PC-9 (cell line): Measurements from ENCODE around the gene PSMB5. TPM values are rescaled to one million over a fixed set of nuclear protein-coding genes. Genes with fewer than 3 reads are reported as not detected.

ENCODE experiments used
- BruUV-seq: library from RNA; stranded (reverse); fragments of 400-500 nt; replicated peaks from 2 replicates; lab custom pipeline; 2021; lab: Mats Ljungman, UMichigan
- CTCF ChIA-PET: fragments of 300-600 bp; sonication (Branson Sonifier 250); formaldehyde crosslinking; loops from one replicate; lab custom pipeline; 2022; ENCODE audit warnings: antibody characterized with exemption; lab: Charles Lee
- POLR2A ChIA-PET: fragments of 300-600 bp; sonication (Branson Sonifier 250); formaldehyde crosslinking; loops from one replicate; lab custom pipeline; 2022; ENCODE audit warnings: antibody characterized with exemption; ENCODE audit not compliant: unreplicated experiment; lab: Charles Lee
- DNase-seq, 2 experiments: peaks; one replicate each; pipeline versions ENCODE4 v3.0.0 to v3.0.0-alpha.2; 2015 to 2022; ENCODE audit warnings: mixed read lengths in 1 of 2
- H2AFZ ChIP-seq: fragments of 200-600 bp; sonication (generic); 2 replicates; pipeline ENCODE4 v1.8.1; 2017; ENCODE audit warnings: antibody characterized with exemption
- H3F3A ChIP-seq: fragments of 200-600 bp; sonication (generic); 2 replicates; pipeline ENCODE4 v1.8.1; 2017; ENCODE audit warnings: antibody characterized with exemption, mild to moderate bottlenecking, low read depth; ENCODE audit not compliant: insufficient read depth
- H3K27ac ChIP-seq: fragments of 200-600 bp; sonication (generic); 2 replicates; pipeline ENCODE4 v1.6.1; 2016; ENCODE audit warnings: mixed run types
- H3K27me3 ChIP-seq: fragments of 200-600 bp; sonication (generic); 2 replicates; pipeline ENCODE4 v1.6.1; 2016; ENCODE audit warnings: low read depth, mixed run types; ENCODE audit not compliant: insufficient read depth
- H3K36me3 ChIP-seq: fragments of 200-600 bp; sonication (generic); 2 replicates; pipeline ENCODE4 v1.6.1; 2016; ENCODE audit warnings: low read depth, mixed run types
- H3K4me1 ChIP-seq: fragments of 200-600 bp; sonication (generic); replicated peaks from 2 replicates; pipeline ENCODE4 v1.6.1; 2016; ENCODE audit warnings: mixed run types; ENCODE audit not compliant: insufficient read depth
- H3K4me2 ChIP-seq: fragments of 200-600 bp; sonication (generic); 2 replicates; pipeline ENCODE4 v1.6.1; 2017; ENCODE audit warnings: mixed run types
- H3K4me3 ChIP-seq: fragments of 200-600 bp; sonication (generic); 2 replicates; pipeline ENCODE4 v1.6.1; 2016; ENCODE audit warnings: mixed run types
- H3K79me2 ChIP-seq: fragments of 200-600 bp; sonication (generic); 2 replicates; pipeline ENCODE4 v1.6.1; 2017; ENCODE audit warnings: low read depth, mixed run types
- H3K9me2 ChIP-seq: fragments of 200-600 bp; sonication (generic); 2 replicates; pipeline ENCODE4 v1.8.1; 2017; ENCODE audit warnings: mild to moderate bottlenecking; ENCODE audit not compliant: insufficient read depth
- H3K9me3 ChIP-seq: fragments of 200-600 bp; sonication (generic); 2 replicates; pipeline ENCODE4 v1.8.1; 2016; ENCODE audit warnings: low read depth; ENCODE audit not compliant: insufficient read depth
- H4K20me1 ChIP-seq: fragments of 200-600 bp; sonication (generic); 2 replicates; pipeline ENCODE4 v1.8.1; 2017; ENCODE audit not compliant: insufficient read depth
- EZH2 ChIP-seq: fragments of 200-600 bp; sonication (generic); IDR thresholded peaks from 2 replicates; pipeline ENCODE4 v1.8.0; 2017; ENCODE audit warnings: antibody characterized with exemption, low read depth
- intact Hi-C: fragments of 100-400 bp; cut with micrococcal nuclease; formaldehyde crosslinking; loops from one replicate; pipeline ENCODE4 v1.10.0; 2022; ENCODE audit not compliant: unreplicated experiment
- total RNA-seq: library from RNA; stranded (reverse); gene quantifications from 2 replicates; pipeline ENCODE4 v1.2.3, GENCODE V29; 2021
- TF ChIP-seq, protein P1 (sequence below): fragments of 200-600 bp; sonication (generic); conservative IDR thresholded peaks from 2 replicates; pipeline ENCODE4 v1.6.1; 2017; ENCODE audit warnings: mixed run types, antibody characterized with exemption, mild to moderate bottlenecking, moderate library complexity

The PSMB5 gene
- total RNA-seq, 1 experiment from 2014 or later = 122 TPM

DNA sequence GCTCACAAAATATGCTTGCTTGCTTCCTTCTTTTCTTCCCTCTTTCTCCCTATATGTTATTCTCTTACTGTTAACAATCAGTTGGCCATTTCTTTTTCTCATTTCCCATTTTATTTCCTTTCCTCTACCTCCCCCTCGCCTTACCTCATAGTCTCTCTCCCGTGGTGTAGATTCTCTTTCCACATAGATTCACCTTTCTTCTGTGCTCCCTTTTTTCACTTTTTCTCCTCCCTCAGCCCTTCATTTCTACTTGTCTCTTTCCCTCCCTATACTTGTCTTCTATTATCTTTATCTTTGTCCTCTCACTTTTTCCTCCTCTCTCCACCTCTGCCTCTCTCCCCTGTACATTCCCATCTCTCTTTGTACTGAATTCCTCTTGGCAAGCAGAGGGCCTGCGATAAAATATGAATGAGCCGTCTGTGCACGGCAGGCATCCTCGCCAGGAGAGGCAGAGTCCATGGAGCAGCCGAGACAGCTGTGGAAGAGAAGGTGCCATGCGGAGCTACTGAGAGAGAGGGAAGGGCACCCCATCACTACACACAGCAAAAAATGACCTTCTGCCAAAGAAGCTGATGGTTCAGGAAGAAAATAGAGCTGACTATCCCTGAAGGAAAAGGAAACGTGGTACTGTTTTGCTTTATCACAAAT lies 36.9 kb downstream of the PSMB5 start:
- no TSS peak for BruUV-seq
- POLR2A ChIA-PET = no interaction called here

GRCh38 chr14:22996768-22997654 lies 37.7 kb downstream of the PSMB5 start:
- intact Hi-C loops = no loop called here
- no peaks in the 10 kb centered on the region for H3K4me1 ChIP-seq
- H3K9me2 ChIP-seq = no peaks in the 10 kb centered on the region
- no peaks in the 10 kb centered on the region for H4K20me1 ChIP-seq
- H3K27me3 ChIP-seq = no peaks in the 10 kb centered on the region
- CTCF ChIA-PET = no interaction called here
- no TSS peak for BruUV-seq
- no peak for DNase-seq
- H3K79me2 ChIP-seq = no peaks in the 10 kb centered on the region
- H2AFZ ChIP-seq = no peak overlapping the region
- H3K4me3 ChIP-seq = no peak overlapping the region
- H3K27ac ChIP-seq = no peak overlapping the region
- TF ChIP-seq, protein P1, sequence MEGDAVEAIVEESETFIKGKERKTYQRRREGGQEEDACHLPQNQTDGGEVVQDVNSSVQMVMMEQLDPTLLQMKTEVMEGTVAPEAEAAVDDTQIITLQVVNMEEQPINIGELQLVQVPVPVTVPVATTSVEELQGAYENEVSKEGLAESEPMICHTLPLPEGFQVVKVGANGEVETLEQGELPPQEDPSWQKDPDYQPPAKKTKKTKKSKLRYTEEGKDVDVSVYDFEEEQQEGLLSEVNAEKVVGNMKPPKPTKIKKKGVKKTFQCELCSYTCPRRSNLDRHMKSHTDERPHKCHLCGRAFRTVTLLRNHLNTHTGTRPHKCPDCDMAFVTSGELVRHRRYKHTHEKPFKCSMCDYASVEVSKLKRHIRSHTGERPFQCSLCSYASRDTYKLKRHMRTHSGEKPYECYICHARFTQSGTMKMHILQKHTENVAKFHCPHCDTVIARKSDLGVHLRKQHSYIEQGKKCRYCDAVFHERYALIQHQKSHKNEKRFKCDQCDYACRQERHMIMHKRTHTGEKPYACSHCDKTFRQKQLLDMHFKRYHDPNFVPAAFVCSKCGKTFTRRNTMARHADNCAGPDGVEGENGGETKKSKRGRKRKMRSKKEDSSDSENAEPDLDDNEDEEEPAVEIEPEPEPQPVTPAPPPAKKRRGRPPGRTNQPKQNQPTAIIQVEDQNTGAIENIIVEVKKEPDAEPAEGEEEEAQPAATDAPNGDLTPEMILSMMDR = no peak
- no peak for TF ChIP-seq EZH2
- no peaks in the 10 kb centered on the region for H3K9me3 ChIP-seq
- POLR2A ChIA-PET = no interaction called here
- no peaks in the 10 kb centered on the region for H3K36me3 ChIP-seq
- H3F3A ChIP-seq = peaks cover 4% of the 10 kb centered on the region; the same call in 1 of the 2 replicates
- no peak overlapping the region for H3K4me2 ChIP-seq

More for the DNA sequence above, 36.9 kb downstream of the PSMB5 start:
- H4K20me1 ChIP-seq = no peaks in the 10 kb centered on the region
- H3K27me3 ChIP-seq = no peaks in the 10 kb centered on the region
- intact Hi-C loops = no loop called here
- H3K27ac ChIP-seq = no peak overlapping the region
- H3K79me2 ChIP-seq = no peaks in the 10 kb centered on the region
- no peaks in the 10 kb centered on the region for H3K9me3 ChIP-seq
- no peak for DNase-seq
- no peak overlapping the region for H2AFZ ChIP-seq
- no peak overlapping the region for H3K4me2 ChIP-seq
- H3F3A ChIP-seq = peaks cover 4% of the 10 kb centered on the region; the same call in 1 of the 2 replicates
- H3K4me3 ChIP-seq = no peak overlapping the region
- no peaks in the 10 kb centered on the region for H3K9me2 ChIP-seq
- H3K36me3 ChIP-seq = no peaks in the 10 kb centered on the region
- CTCF ChIA-PET = interaction anchor here (0.5 kb wide), 1 partner anchor 1231 kb away, joined by 3 read pairs; no protein-coding TSS in a partner anchor
- no peaks in the 10 kb centered on the region for H3K4me1 ChIP-seq
- TF ChIP-seq, protein P1 = no peak
- no peak for TF ChIP-seq EZH2

- Histone ChIP-seq H3K36me3 (no peaks in the 10 kb centered on the region), H3K27ac (no peak overlapping the region), H3K79me2 (no peaks in the 10 kb centered on the region), H3K9me2 (no peaks in the 10 kb centered on the region), H3F3A (peaks cover 4% of the 10 kb centered on the region; the same call in 1 of the 2 replicates), H4K20me1 (no peaks in the 10 kb centered on the region), H2AFZ (no peak overlapping the region), H3K9me3 (no peaks in the 10 kb centered on the region), H3K27me3 (no peaks in the 10 kb centered on the region), H3K4me3 (no peak overlapping the region), H3K4me1 (no peaks in the 10 kb centered on the region), H3K4me2 (no peak overlapping the region)
- intact Hi-C loops = no loop called here
- no peak for DNase-seq
- BruUV-seq = no TSS peak
- TF ChIP-seq, protein P1 = no peak
- TF ChIP-seq EZH2 = no peak
- ChIA-PET CTCF (interaction anchor here (0.6 to 1.6 kb wide), 3 partner anchors 9 to 106 kb away, joined by 3 to 5 read pairs (median 4); no protein-coding TSS in a partner anchor), POLR2A (interaction anchor here (0.5 kb wide), 1 partner anchor 168 kb away, joined by 4 read pairs; no protein-coding TSS in a partner anchor)
Measured at GRCh38 chr14:22995889-22996625, 38.6 kb downstream of the PSMB5 start.
